Cardiac septum (tissue), 1 donor: ENCODE results near the gene FFAR1. TPM values are rescaled to one million over a fixed set of nuclear protein-coding genes. Genes with fewer than 3 reads are reported as not detected.
A peak's percentile ranks its signal among the peaks of the same experiment; 100 is the strongest.

Experiments used
- DNase-seq: peaks from one replicate; pipeline ENCODE4 v3.0.0-alpha.2; 2020; ENCODE audit warnings: low spot score
- intact Hi-C: fragments of 100-400 bp; cut with DNase I; formaldehyde crosslinking; loops from one replicate; pipeline ENCODE4 v1.14.0; 2022
- total RNA-seq: library from RNA; stranded (reverse); fragmentation: NEBNext Ultra II Directional; extraction: Animal tissue kit (Norgen Biotek cat#: 25700); gene quantifications from one replicate; pipeline ENCODE4 v1.2.1, GENCODE V29; 2021
- donor health status: DM: no; HTN: no; CAD: no.

The FFAR1 gene
- total RNA-seq, 1 donor from 2014 or later: not detected

- intact Hi-C loops: no loop called here
- no peak for DNase-seq
These were observed 9.8 kb upstream of the FFAR1 start for GRCh38 chr19:35337984-35338296.

- peak; percentile 22 for DNase-seq
- intact Hi-C loops: no loop called here
These were observed 7.3 kb upstream of the FFAR1 start for GRCh38 chr19:35340431-35340830.

DNA sequence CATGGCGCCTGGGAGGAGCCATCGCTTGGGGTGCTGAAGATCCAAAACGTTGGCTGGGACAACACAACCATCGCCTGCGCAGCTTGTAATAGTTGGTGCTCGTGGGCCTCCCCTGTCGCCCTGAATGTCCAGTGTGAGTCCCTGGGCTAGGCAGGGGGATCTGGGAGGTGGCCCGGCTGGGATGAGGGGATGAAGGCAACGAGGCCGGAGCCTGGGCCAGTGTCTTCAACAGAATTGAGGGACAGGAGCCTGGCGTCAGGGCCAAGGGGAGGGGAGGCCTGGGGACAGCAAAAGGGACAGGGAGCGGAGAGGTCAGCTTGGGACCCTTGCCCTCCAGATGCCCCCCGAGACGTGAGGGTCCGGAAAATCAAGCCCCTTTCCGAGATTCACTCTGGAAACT lies 6.7 kb upstream of the FFAR1 start:
- peak; percentile 66 for DNase-seq
- intact Hi-C loops: no loop called here

GRCh38 chr19:35341565-35342225 lies 6.0 kb upstream of the FFAR1 start:
- intact Hi-C loops: no loop called here
- DNase-seq: peak; percentile 64

DNA sequence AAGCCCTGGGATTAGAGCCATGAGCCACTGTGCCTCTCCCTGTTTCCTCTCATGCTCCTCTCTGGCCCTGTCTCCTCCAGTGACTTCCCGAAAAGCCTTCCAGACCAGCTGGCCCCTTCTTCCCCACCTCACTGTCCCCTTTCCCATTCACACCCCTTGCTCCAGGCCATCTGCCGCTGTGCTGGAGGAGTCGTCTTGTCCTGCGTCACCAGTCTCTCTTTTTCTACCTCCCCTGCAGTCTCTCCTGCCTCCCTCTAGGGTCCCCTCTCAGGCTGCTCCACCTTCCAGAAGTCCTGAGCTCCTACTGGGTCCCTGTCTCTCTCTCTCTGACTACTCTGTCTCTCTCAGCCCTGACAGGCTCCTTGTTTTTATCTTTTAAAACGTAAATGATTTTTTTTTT lies 5.3 kb upstream of the FFAR1 start:
- peak; percentile 29 for DNase-seq
- intact Hi-C loops: no loop called here

- peak; percentile 49 for DNase-seq
- intact Hi-C loops: no loop called here
These were observed 3.1 kb upstream of the FFAR1 start for GRCh38 chr19:35344511-35345031.

DNA sequence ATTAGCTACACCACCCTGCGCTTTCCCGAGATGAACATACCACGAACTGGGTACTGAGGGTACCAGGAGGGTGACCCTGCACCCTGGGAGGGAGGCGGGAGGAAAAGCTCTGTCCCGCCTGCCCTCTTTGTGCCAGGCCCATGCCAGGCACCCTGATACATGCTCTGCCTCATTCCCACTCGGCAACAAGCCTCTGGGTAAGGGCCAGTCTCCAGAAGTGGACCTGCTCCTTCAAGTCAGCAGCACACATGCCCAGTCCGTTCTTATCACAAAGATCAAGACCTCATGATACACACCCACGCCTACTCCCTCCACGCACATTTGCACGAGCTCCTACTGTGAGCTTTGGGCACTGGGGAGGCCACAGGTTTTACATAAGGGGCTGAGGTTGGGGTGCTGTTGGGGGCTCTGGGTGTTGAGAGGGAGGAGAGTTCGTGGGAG lies 2.0 kb upstream of the FFAR1 start:
- intact Hi-C loops: no loop called here
- peak; percentile 47 for DNase-seq

GRCh38 chr19:35346193-35347052 lies 1.3 kb upstream of the FFAR1 start:
- peak; percentile 77 for DNase-seq

GRCh38 chr19:35347930-35348298 lies 212 bp downstream of the FFAR1 start:
- intact Hi-C loops: no loop called here
- DNase-seq: no peak

More at GRCh38 chr19:35346193-35347052, 1.3 kb upstream of the FFAR1 start:
- intact Hi-C loops: no loop called here

DNA sequence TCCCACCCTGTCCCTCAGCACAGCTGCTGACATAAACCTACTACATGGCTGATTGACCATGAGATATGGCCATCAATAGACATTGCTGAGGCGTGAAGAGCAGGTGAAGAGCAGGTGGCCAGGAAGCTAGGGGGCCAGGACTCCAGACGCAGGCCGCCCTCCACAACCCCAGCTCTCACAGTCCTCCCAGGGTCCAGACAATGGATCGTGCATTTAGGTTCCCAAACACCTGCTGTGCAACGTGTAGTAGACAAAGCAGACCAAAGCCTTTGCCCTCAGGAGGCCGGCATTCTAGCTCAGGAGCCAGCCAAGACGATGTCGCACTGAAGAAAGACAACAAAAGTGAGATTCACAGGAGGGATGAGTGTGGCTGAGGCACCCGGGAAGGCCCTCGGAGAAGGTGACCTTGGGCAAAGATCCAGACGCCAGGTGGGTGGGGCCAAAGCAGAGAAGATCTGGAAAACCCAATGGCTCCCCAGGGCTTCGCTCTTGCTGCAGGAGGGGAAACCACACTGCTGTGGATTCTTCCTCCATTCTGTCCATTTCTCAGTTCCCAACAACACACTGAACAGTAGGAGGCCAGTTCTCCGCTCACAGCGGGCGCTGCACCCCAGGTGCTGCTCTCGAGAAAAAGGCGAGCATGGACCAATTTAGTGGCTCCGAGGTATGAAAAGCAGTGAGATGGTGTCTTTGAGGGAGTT lies 1.4 kb downstream of the FFAR1 start:
- intact Hi-C loops: no loop called here
- DNase-seq: peak; percentile 55

DNA sequence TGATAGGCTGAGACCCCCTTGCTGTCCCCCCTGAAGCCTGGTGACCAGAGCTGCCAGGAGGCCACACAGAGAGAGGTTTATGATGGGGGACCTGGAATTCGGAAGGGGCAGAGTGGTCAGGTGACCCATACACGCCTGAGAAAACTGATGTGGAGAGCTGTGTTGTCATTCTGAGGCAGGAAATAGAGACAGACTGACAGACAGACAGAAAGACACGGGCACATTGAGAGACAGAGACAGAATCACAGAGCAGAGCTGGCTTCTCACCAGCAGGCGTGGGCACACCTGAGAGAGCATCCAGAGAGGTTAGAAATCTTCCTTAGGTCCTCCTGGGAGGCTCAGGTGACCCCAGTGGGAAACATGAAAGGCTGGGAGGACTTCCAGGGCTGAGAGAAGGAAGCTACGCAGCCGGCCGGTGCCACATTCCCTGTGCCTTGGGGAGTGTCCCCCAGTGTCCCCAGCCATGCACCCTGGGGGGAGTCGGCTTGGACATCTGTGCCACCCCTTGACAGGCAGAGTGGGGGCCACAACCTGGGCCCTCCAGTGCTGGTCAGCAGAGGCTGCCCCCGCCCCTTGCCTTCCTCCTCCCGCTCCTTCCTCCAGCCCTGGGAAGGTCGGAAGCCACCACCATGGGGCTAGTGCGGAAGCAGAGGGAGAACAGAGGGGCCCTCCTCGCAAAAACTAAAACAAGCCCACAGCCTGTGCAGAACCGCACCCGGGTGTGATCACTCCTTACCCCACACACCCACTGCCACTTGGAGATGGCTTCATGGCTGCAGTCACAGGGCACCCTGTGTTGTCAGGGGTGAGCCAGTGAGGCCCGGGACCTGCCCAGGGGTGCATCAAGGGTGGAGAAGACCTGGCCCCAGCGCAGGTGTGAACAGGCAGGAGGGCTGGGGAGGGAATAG lies 2.2 kb downstream of the FFAR1 start:
- intact Hi-C loops: no loop called here

DNA sequence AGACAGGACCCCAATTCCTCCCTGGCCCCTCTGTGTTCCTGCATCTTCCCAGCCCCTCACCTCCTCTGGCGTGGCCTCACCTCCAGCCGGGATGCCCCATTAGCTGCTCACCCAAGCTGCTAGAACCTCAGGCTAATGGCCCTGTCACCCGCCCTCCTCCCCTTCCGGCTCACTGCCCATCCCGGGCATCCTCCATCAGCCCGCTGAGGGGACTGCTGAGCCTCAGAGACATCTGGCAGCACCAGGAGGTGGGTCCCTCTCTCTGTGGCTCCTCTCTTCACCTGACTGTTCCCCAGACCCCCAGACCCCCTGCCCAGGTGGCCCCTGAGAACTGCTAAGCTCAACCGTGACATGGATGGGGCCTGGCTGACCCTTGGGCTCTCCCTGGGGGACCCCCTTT lies 2.9 kb downstream of the FFAR1 start:
- no peak for DNase-seq
- intact Hi-C loops: no loop called here

More for the DNA sequence above, 2.2 kb downstream of the FFAR1 start:
- DNase-seq: peak; percentile 69

DNA sequence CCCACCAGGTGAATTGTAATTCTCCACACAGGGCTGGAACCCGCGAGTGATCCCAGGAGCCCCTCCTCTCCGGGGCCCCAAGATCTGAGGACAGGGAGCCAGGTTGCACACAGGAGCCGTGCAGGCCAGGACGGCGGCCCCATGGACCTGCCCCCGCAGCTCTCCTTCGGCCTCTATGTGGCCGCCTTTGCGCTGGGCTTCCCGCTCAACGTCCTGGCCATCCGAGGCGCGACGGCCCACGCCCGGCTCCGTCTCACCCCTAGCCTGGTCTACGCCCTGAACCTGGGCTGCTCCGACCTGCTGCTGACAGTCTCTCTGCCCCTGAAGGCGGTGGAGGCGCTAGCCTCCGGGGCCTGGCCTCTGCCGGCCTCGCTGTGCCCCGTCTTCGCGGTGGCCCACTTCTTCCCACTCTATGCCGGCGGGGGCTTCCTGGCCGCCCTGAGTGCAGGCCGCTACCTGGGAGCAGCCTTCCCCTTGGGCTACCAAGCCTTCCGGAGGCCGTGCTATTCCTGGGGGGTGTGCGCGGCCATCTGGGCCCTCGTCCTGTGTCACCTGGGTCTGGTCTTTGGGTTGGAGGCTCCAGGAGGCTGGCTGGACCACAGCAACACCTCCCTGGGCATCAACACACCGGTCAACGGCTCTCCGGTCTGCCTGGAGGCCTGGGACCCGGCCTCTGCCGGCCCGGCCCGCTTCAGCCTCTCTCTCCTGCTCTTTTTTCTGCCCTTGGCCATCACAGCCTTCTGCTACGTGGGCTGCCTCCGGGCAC lies 3.9 kb downstream of the FFAR1 start:
- peak; percentile 68 for DNase-seq

GRCh38 chr19:35352177-35352447 lies 4.4 kb downstream of the FFAR1 start:
- intact Hi-C loops: loop anchor here (1.0 kb wide), 2 partner anchors 116 to 143 kb away; no protein-coding TSS in a partner anchor
- peak; percentile 72 for DNase-seq

More for the DNA sequence above, 3.9 kb downstream of the FFAR1 start:
- intact Hi-C loops: loop anchor here (1.0 kb wide), 2 partner anchors 117 to 144 kb away; no protein-coding TSS in a partner anchor

DNA sequence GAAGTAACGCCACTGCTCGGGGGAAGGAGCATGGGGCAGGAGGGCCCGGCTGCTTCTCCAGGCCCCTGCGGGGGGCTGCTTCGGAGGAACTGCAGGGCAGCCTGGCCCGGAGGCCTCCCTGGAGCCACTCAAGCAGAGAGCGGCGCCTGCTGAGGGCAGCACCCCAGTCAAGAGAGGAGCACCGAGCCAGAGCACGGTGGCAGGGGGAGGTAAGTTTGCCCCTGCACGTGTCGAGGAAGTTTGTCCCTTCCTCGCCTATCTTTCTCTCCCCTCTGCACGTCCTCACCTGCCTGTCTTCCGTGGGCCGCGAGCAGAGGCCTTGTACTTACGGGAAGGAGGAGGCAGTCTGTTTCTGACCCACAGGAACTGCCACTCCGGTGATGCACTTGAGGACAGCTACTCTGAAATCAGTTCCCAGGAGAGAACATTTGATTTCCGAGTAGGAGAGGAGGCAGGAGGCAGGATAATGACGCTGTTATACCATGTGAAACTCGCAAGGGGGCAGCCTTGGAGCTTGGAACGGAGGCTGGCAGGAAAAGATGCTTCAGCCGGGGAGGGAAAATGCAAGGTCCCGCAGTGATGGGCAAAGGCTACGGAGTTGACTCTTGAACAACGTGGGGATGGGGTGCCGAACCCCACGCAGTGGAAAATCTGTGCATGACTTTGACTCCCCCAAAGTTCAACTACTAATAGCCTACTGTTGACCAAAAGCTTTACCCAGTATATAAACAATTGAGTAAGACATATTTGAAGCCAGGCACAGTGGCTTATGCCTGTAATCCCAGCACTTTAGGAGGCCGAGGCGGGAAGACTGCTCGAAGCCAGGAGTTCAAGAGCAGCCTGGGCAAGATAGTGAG lies 5.0 kb downstream of the FFAR1 start:
- intact Hi-C loops: loop anchor here (1.0 kb wide), 2 partner anchors 116 to 143 kb away; no protein-coding TSS in a partner anchor
- DNase-seq: peak; percentile 89

DNA sequence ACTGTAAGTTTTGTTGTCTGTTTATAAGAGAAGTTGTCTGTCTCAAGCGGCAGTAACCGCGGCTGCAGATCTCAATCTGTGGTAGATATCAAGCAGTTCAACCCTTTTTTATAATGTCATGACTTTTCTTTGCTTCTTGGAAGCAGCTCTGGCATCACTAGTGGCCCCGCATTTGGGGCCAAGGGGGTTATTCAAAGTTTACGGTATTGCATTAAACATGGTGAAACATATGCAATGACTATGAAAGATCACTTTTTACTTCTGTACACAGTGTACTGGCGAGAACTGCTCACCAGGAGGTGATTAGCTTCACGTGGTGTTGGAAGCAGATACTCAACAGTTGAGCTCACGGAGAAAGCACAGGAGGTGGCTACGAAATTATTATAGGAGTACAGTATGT lies 5.9 kb downstream of the FFAR1 start:
- intact Hi-C loops: no loop called here
- peak; percentile 57 for DNase-seq

DNA sequence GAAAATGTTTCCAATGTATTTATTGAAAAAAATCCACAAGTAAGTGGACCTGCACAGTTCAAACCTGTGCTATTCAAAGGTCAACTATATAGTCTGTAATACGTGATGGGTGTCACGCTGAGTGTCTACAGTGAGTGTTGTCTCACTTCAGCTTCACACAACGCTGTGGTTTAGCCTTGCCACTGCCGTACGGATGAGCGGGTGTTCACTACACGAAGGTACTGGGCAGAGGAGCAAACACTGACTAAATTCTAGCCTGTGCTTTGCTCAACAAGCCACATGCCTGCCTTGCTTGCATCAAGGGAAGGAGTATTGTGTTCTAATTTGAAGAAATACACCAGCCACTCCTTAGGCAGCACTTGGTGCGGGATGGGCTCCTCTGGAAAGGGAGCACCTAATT lies 7.2 kb downstream of the FFAR1 start:
- intact Hi-C loops: loop anchor here (5.0 kb wide), 1 partner anchor 102 kb away; no protein-coding TSS in a partner anchor
- DNase-seq: peak; percentile 27
